ENCODE data around the gene GALNT11.

DNA sequence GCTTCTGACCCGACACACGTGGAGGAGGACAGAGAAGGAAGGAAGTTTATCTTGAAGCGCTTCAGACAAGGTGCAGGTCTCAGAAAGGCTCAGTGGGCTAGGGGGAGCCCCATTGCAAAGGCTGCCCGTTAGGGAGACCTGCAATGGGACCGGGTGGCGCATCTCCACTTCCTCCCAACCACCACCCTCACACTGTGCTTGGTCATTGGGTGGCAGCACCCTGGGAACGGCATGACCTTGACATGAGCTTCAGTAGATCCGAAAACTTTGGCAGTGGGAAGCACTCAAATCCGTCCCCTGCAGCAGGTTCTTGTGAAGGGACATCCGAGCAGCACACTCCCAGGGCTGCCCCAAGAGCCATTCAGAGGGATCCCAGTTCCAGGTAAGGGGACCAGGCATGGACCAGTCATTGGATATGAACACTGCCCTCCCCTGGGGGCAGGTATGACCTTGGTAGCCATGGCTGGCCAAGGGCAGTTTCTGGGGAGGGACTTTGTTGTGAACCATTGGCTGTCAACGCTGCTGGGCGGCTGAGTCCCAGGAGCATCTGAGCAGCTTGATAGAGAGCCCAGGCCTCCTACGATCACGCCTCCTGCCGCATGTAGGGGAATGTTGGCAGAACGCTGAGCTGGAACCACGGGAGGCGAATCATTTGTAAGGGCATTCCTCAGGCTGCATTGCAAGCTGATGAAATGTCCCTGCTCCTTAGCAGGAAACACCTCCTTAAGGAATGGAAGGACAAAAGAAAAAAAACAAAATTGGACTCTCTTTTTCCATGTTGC, 37.5 kb upstream of the GALNT11 start:
- TF ChIP-seq EP300 (IDR thresholded peaks at IDR 0.05) = no peak
- TF ChIP-seq, protein P1, sequence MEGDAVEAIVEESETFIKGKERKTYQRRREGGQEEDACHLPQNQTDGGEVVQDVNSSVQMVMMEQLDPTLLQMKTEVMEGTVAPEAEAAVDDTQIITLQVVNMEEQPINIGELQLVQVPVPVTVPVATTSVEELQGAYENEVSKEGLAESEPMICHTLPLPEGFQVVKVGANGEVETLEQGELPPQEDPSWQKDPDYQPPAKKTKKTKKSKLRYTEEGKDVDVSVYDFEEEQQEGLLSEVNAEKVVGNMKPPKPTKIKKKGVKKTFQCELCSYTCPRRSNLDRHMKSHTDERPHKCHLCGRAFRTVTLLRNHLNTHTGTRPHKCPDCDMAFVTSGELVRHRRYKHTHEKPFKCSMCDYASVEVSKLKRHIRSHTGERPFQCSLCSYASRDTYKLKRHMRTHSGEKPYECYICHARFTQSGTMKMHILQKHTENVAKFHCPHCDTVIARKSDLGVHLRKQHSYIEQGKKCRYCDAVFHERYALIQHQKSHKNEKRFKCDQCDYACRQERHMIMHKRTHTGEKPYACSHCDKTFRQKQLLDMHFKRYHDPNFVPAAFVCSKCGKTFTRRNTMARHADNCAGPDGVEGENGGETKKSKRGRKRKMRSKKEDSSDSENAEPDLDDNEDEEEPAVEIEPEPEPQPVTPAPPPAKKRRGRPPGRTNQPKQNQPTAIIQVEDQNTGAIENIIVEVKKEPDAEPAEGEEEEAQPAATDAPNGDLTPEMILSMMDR (IDR thresholded peaks at IDR 0.05) = no peak
- no peak for TF ChIP-seq POLR2A (IDR thresholded peaks at IDR 0.05)
- TF ChIP-seq POLR2AphosphoS5 (IDR thresholded peaks at IDR 0.05) = no peak

All from sigmoid colon (tissue), 4 donors.